Fibroblast of lung (primary cell): ENCODE measurements around the gene GYPC. TPM values are rescaled to one million over a fixed set of nuclear protein-coding genes. Genes with fewer than 3 reads are reported as not detected.

Experiments used
- DNase-seq, 2 donors: peaks; one replicate each; pipeline versions ENCODE4 v3.0.0 to v3.0.0-alpha.2; 2010; ENCODE audit warnings: low read depth in 2 of 2
- H2AFZ ChIP-seq: 2 replicates; pipeline ENCODE4 v1.5.1; 2012; ENCODE audit warnings: low read length, control low read depth, inconsistent platforms
- H3K27ac ChIP-seq: 2 replicates; pipeline ENCODE4 v1.5.1; 2011; ENCODE audit warnings: low read length, control low read depth; ENCODE audit not compliant: insufficient read depth
- H3K27me3 ChIP-seq: 2 replicates; pipeline ENCODE4 v1.5.1; 2011; ENCODE audit warnings: mild to moderate bottlenecking, low read length; ENCODE audit not compliant: control insufficient read depth, insufficient read depth
- H3K36me3 ChIP-seq: 2 replicates; pipeline ENCODE4 v1.5.1; 2011; ENCODE audit warnings: low read length; ENCODE audit not compliant: control insufficient read depth, insufficient read depth
- H3K4me1 ChIP-seq: 2 replicates; pipeline ENCODE4 v1.5.1; 2011; ENCODE audit warnings: low read length; ENCODE audit not compliant: control insufficient read depth, insufficient read depth; ENCODE audit errors: extremely low read depth
- H3K4me2 ChIP-seq: 2 replicates; pipeline ENCODE4 v1.5.1; 2011; ENCODE audit warnings: low read length, control low read depth; ENCODE audit not compliant: insufficient read depth; ENCODE audit errors: extremely low read depth
- H3K4me3 ChIP-seq, 4 experiments: fragments of 200-600 bp in 1 of 4; sonication (generic) in 1 of 4; replicated peaks in 1 of 4; 2 replicates each; pipeline ENCODE4 v1.5.1; 2011 to 2016; ENCODE audit warnings: low read length in 4 of 4, low read depth in 3 of 4, mild to moderate bottlenecking in 3 of 4, control low read depth in 2 of 4, inconsistent platforms in 1 of 4, mixed read lengths in 1 of 4; ENCODE audit not compliant: insufficient read depth in 1 of 4; ENCODE audit errors: control extremely low read depth in 1 of 4
- H3K79me2 ChIP-seq: 2 replicates; pipeline ENCODE4 v1.5.1; 2012; ENCODE audit warnings: mild to moderate bottlenecking, low read length, inconsistent platforms; ENCODE audit not compliant: control insufficient read depth, insufficient read depth
- H3K9ac ChIP-seq: 2 replicates; pipeline ENCODE4 v1.5.1; 2011; ENCODE audit warnings: mild to moderate bottlenecking, low read length, control low read depth; ENCODE audit not compliant: insufficient read depth
- H3K9me3 ChIP-seq: 2 replicates; pipeline ENCODE4 v1.5.1; 2012; ENCODE audit warnings: low read depth, low read length; ENCODE audit not compliant: control insufficient read depth, insufficient read depth
- H4K20me1 ChIP-seq: 2 replicates; pipeline ENCODE4 v1.5.1; 2011; ENCODE audit warnings: low read length; ENCODE audit not compliant: control insufficient read depth, insufficient read depth; ENCODE audit errors: extremely low read depth
- EZH2 ChIP-seq: IDR thresholded peaks from 2 replicates; pipeline ENCODE4 v1.5.1; 2012; ENCODE audit warnings: low read length, control low read depth, mild to moderate bottlenecking; ENCODE audit errors: missing control alignments
- polyA plus RNA-seq, 2 donors: library from polyadenylated mRNA; depleted of rRNA in 1 of 2; stranded (reverse) in 1 of 2; unstranded in 1 of 2; fragments of >200 nt; gene quantifications; 2 replicates each; pipeline ENCODE4 v1.2.1, GENCODE V29; 2011 to 2012; ENCODE audit warnings: missing spikeins in 1 of 2
- total RNA-seq: library from RNA; depleted of rRNA; stranded (reverse); fragments of >200 nt; gene quantifications from 2 replicates; pipeline ENCODE4 v1.2.1, GENCODE V29; 2014
- TF ChIP-seq, protein P1 (sequence below), 2 donors: IDR thresholded peaks in 1 of 2; conservative IDR thresholded peaks in 1 of 2; 1 replicate in 1 of 2; 2 replicates in 1 of 2; pipeline ENCODE4 v1.5.1; 2011 to 2012; ENCODE audit warnings: low read length in 2 of 2, control low read depth in 1 of 2, inconsistent platforms in 1 of 2, low read depth in 1 of 2, mild to moderate bottlenecking in 1 of 2

GYPC gene
- total and polyA plus RNA-seq, 2 donors (not counting 1 experiment from before 2014, with no cell fraction given), result 135 to 167 TPM

DNA sequence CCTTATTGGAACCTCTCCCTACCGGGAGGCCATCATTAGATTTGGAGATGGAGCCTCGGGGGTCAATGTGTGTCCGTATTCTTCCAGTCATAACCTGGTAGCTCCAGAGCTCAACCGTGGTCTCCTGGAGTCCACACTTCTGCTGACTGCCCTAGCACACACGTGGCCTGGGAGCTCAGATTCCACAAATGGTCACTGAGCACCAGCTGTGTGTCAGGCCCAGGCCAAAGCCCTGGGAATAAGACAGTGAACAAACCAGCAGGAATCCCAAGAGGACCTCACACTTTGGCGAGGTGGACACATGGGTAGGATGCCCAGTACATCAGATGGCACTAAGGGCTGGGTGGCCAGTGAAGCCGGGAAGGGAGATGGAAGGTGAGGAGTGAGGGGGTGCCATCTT is 15.5 kb downstream of the GYPC start:
- no peak for TF ChIP-seq EZH2
- Histone ChIP-seq H3K9me3 (no peaks in the 10 kb centered on the region), H3K9ac (no peak overlapping the region), H3K79me2 (peaks cover 8% of the 10 kb centered on the region), H3K4me2 (no peak overlapping the region), H4K20me1 (no peaks in the 10 kb centered on the region), H2AFZ (no peak overlapping the region), H3K4me3 (no peak overlapping the region), H3K27ac (no peak overlapping the region), H3K36me3 (peaks cover 3% of the 10 kb centered on the region), H3K4me1 (no peaks in the 10 kb centered on the region), H3K27me3 (no peaks in the 10 kb centered on the region)
- no peak for DNase-seq

DNA sequence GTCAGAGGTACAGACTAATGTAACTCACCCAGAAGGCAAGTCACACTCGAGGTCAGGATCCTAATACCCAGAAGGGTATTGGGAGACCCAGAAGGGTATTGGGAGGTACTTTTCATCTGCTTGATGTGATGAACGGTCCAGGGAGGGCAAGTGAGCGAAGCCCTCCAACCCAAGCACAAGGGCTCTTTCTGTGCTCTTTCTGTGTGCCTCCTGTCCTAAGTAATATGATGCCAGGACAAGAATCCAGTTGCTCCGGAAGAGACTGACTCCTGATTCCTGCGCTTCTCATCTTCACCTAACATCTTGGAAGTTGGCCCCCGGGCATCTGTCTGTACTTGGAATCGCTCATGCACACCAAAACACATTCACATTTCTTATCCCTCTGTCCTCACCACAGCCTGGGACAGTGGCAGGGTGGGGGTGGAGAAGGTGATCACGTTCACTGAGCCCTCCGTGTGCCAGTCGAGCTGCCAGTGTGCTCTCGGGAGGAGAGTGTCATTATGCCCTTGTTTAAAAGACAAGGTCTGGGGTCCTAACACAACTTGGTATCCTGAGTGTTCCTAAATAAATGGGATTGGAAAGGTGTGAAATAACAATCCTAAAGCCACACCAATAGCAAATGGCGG is 17.1 kb downstream of the GYPC start:
- no peak overlapping the region for H3K4me3 ChIP-seq
- H3K36me3 ChIP-seq, result peaks cover 3% of the 10 kb centered on the region
- TF ChIP-seq EZH2, result no peak
- TF ChIP-seq, protein P1, sequence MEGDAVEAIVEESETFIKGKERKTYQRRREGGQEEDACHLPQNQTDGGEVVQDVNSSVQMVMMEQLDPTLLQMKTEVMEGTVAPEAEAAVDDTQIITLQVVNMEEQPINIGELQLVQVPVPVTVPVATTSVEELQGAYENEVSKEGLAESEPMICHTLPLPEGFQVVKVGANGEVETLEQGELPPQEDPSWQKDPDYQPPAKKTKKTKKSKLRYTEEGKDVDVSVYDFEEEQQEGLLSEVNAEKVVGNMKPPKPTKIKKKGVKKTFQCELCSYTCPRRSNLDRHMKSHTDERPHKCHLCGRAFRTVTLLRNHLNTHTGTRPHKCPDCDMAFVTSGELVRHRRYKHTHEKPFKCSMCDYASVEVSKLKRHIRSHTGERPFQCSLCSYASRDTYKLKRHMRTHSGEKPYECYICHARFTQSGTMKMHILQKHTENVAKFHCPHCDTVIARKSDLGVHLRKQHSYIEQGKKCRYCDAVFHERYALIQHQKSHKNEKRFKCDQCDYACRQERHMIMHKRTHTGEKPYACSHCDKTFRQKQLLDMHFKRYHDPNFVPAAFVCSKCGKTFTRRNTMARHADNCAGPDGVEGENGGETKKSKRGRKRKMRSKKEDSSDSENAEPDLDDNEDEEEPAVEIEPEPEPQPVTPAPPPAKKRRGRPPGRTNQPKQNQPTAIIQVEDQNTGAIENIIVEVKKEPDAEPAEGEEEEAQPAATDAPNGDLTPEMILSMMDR (conservative IDR thresholded peaks at IDR 0.05 in 1 of 2, IDR thresholded peaks at IDR 0.05 in 1 of 2; ENCODE audit: low read depth in 1 of 2, low read length in 2 of 2), result no peak
- H3K4me1 ChIP-seq, result no peaks in the 10 kb centered on the region
- H4K20me1 ChIP-seq, result no peaks in the 10 kb centered on the region
- no peak overlapping the region for H2AFZ ChIP-seq
- no peak overlapping the region for H3K4me2 ChIP-seq
- H3K9ac ChIP-seq, result no peak overlapping the region
- no peaks in the 10 kb centered on the region for H3K9me3 ChIP-seq
- H3K27ac ChIP-seq, result no peak overlapping the region
- H3K79me2 ChIP-seq, result peaks cover 8% of the 10 kb centered on the region
- DNase-seq, result no peak
- H3K27me3 ChIP-seq, result no peaks in the 10 kb centered on the region

DNA sequence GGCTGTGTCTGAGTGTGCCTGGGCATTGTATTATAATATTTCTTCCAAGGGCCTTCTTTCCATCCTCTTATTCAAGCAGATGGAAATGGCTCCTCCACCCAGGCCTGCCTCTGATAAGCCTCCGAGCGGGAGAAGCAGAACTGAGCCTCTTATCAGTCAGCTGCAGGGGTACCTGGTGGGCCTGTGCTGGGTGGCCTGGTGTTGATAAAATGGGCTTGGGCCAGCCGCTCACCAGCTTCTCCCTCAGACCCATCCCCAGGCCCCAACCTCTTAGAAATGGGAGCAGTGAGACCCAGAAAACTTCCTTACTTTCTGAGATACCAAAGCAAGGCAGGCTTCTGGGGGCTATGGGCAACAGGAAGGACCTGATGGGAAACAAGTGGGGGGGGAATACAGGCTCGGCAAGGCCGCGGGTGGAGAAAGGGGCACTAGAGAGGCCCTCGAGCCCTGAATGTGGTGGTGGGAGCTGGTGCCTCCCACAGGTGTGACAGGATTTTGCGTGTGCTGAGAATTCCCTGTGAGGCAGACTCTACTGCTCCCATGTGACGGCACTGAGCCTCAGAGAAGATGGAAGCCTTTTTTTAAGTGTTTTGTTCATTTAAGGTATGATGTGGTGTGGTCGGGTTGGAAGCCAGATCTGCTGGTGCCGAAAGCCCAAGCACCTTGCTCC is 18.3 kb downstream of the GYPC start:
- no peak overlapping the region for H3K9ac ChIP-seq
- H3K36me3 ChIP-seq, result peaks cover under 1% of the 10 kb centered on the region
- H3K4me2 ChIP-seq, result no peak overlapping the region
- no peaks in the 10 kb centered on the region for H3K27me3 ChIP-seq
- H2AFZ ChIP-seq, result no peak overlapping the region
- H3K27ac ChIP-seq, result no peak overlapping the region
- H3K4me3 ChIP-seq, result no peak overlapping the region
- H4K20me1 ChIP-seq, result no peaks in the 10 kb centered on the region
- H3K4me1 ChIP-seq, result no peaks in the 10 kb centered on the region
- peaks cover 3% of the 10 kb centered on the region for H3K79me2 ChIP-seq
- TF ChIP-seq, protein P1 (conservative IDR thresholded peaks at IDR 0.05 in 1 of 2, IDR thresholded peaks at IDR 0.05 in 1 of 2; ENCODE audit: low read depth in 1 of 2, low read length in 2 of 2), result no peak
- DNase-seq, result no peak
- H3K9me3 ChIP-seq, result no peaks in the 10 kb centered on the region
